GM21360 (cell line): ENCODE measurements around the gene KLF17.

Experiments
- ATAC-seq: cut with Tn5 transposase; IDR thresholded peaks from one replicate; pipeline ENCODE4 v1.9.1; 2021; ENCODE audit warnings: mild to moderate bottlenecking, moderate library complexity; ENCODE audit not compliant: unreplicated experiment

KLF17 gene

DNA sequence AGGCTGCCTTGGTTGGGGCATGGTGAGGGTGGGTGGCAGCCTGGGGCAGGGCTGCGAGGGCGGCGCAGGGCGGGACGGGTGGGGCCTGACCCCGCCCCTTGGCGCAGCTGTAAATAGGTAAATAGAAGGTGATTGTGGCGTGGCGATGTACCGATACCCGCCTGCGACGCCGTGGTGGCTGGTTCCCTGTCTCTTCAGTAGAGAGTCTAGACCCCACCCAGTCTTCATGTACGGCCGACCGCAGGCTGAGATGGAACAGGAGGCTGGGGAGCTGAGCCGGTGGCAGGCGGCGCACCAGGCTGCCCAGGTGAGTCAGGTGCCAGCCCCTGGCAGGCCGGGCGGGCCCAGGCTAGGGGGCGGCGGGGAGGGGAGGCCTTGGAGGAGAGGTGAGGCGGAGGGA lies at the start of gene KLF17:
TSS of gene KLF17 (plus strand) at position 140 of the 400 bp plus-strand sequence. CDS start at position 227, 87 bp downstream.
- ATAC-seq, result no peak

GRCh38 chr1:44071461-44071860 lies 47.2 kb upstream of the KLF17 start:
- ATAC-seq, result no peak

GRCh38 chr1:44072204-44072603 lies 46.4 kb upstream of the KLF17 start:
- ATAC-seq, result no peak

- ATAC-seq, result no peak
These were observed 45.8 kb upstream of the KLF17 start for GRCh38 chr1:44072821-44073220.

- no peak for ATAC-seq
These were observed 45.1 kb upstream of the KLF17 start for GRCh38 chr1:44073528-44073927.

DNA sequence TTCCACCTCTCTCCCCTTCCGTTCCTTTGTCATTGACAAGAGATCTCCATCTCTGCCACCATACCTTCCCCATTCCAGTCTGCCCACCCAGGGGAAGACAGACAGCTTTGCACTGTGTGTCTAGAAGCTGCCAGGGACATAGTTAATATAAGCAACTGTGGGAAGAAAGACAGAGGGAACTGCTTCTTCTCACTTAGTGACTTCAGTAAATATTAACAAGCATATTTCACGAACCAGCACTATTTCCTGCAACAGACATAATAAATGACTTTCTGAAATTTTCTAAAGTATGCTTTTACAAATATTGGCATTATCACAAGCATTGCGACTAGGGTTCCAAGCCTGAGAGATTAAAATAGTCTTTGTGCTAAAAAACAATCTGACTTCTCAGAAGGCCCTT lies 44.2 kb upstream of the KLF17 start:
- ATAC-seq, result no peak

DNA sequence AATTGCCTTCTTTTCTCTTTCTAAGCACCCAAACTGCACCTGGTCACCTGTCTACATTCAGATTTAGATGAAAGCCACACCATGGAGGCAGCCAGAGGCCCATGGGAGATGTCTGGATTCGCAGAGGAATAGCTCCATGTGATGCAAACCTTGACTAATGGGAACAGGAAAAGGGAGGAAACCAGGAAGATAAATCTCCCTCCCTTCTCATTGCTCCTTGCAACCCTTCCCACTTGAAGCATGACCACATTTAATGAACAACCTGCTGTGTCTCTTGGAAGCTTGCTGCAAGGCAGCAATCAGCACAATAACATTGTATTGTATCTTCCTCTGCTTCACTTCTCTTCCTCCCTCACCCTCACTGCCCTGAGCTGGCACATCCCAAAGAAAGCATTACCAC lies 42.6 kb upstream of the KLF17 start:
- no peak for ATAC-seq

DNA sequence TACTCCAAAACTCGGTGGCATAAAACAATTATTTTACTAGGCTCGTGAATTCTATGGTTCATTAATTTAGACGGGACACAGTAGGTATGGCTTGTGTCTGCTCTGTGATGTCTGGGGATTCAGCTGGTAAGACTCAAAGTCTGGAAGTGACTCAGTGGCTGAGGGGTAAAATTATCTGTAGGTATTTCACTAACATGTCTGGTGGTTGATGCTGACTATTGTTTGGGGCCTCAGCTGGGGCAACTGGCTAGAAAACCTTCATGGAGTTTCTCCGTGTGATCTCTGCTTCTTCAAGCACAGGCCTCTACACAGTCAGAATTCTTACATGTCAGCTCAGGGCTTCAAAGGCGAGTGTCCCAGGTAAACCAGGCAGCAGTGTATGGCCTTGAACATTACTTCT lies 41.2 kb upstream of the KLF17 start:
- no peak for ATAC-seq

- ATAC-seq, result no peak
These were observed 40.5 kb upstream of the KLF17 start for GRCh38 chr1:44078104-44078503.

- no peak for ATAC-seq
These were observed 39.1 kb upstream of the KLF17 start for GRCh38 chr1:44079566-44079965.

DNA sequence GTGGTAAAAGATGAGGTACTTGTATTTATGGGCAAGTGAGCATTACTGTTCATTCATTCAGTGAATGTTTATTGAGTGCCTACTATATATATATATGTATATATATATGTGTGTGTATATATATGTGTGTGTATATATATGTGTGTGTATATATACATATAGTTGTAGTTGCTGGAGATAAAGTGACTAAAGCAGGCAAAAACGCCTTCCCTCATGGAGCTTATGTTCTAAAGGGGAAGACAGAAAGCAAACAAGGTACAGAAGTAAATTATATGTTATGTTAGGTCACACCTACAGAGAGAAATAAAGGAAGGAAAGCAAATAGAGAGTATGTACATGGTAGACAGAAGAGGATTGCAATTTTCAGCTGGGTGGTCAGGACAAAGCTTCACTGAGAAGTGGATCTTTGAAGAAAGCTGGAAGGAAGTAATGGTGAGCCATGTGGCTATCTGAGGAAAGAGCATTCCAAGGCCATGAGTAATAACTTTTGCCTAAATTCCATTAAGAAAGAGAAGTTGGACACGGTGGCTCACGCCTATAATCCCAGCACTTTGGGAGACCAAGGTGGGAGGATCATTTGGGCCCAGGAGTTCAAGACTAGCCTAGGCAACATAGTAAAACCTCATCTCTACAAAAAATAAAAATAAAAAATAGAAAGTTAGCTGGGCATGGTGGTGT lies 33.5 kb upstream of the KLF17 start:
- ATAC-seq, result no peak

GRCh38 chr1:44086692-44087474 lies 31.7 kb upstream of the KLF17 start:
- ATAC-seq, result no peak

DNA sequence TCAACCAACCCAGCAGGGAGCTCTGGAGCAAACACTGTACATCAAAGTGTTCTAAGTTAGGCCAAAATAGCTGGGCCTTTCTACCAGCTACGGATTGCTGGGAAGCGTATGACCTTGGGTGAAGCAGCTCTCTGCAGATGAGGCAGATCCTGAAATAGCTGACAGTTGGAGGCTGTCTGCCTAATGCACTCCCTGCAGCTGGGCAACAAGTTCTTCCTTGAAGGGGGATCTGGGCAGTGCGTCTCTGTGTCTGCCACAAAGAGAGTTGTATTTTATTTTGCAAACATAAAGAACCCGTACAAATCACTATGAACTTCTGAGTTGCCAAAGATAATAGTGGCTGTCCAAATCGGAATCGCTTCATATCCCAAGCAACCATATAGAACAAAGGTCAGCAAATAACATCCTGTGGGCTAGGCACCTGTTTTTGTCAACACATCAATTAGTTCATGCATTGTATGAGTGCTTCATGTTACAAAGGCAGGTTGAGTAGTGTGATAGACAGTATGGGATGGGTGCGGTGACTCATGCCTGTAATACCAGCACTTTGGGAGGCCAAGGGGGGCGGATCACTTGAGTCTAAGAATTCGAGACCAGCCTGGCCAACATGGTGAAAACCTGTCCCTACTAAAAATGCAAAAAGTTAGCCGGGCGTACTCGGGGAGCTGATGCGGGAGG lies 29.1 kb upstream of the KLF17 start:
- no peak for ATAC-seq

GRCh38 chr1:44090429-44091252 lies 28.0 kb upstream of the KLF17 start:
- no peak for ATAC-seq

DNA sequence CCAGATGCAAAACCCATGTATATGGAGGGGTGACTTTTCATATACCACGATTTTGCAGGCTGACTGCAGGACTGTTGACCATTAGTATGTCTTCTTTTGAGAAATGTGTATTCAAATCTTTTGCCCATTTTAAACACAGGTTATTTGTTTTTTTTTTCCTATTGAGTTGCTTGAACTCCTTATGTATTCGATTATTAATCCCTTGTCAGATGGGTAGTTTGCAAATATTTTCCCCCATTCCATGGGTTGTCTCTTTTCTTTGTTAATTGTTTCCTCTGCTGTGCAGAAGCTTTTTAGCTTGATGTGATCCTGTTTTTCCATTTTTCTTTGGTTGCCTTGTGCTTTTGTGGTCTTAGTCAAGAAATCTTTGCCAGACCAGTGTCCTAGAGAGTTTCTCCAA lies 24.6 kb upstream of the KLF17 start:
- ATAC-seq, result no peak

- no peak for ATAC-seq
These were observed 18.3 kb upstream of the KLF17 start for GRCh38 chr1:44100183-44100868.

DNA sequence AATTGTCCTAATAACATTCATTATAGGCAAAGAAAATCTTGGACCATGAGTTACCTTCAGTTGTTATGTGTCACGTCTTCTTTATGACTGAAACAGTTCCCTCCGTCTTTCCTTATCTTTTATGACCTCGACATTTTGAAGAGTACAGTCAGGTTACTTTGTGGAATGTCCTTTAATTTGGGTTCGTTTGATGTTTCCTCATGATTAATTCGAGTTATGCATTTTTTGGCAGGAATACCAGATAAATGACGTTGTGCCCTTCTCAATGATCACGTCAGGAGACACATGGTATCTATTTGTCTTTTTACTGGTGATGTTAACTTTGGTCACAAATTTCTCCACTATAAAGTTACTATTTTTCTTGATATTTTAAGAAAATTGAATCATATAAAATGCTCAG lies 17.3 kb upstream of the KLF17 start:
- ATAC-seq, result no peak

DNA sequence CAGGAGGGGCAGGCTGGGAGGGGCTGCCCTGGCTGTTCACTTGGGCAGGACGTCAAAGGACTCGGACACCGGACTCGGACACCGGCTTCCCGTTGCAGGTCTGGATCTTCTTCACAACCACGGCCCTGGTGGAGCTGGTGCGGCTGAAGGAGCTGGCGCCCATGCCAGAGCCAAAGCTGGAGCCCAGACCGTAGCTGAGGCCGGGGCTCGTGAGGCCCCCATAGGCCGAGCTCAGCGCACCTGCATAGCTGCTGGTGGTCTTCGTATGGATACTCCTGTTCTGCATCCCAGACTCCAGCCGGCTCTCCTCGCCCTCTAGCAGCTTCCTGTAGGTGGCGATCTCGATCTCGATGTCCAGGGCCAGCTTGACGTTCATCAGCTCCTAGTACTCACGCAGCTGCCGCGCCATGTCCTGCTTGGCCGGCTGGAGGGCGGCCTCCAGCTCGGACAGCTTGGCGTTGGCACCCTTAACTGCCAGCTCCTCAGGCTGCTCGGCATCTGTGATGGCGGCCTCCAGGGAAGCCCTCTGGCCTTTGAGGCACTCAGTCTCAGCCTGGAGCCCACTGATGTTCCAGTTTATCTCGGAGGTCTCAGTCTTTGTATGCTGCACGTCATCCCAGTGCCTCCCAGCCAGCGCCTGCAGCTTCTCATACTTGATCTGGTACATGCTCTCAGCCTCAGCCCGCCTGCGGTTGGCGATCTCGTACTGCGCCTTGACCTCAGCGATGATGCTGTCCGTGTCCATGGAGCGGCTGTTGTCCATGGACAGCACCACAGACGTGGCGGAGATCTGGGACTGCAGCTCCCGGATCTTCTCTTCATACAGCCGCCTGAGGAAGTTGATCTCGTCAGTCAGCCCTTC lies 15.1 kb upstream of the KLF17 start:
- no peak for ATAC-seq

- ATAC-seq, result no peak
These were observed 12.8 kb upstream of the KLF17 start for GRCh38 chr1:44105810-44106209.

DNA sequence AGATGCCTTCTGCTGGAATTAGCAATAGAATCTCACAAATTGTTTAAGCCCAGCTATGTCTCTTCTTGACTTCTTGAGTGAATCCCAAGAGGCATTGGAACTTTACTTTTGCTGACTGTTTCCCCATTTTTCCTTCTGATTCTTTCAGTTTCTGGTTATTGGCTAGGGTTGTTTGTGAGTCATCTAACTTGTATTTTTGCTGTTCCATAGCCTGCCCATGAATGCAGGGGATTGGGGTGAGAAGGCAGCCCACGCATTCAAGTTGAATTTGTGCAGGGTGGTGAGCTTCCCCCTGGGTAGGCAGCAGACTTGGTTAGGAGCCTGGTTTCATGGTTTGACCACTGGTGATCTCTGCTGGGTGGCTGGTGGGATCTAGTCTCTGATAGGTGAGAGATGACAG lies 10.4 kb upstream of the KLF17 start:
- no peak for ATAC-seq
